GM10266 (cell line): ENCODE measurements around the gene GAS7.

Experiments used
- DNase-seq: peaks from one replicate; pipeline ENCODE4 v3.0.0; 2012; ENCODE audit errors: extremely low spot score
- TF ChIP-seq, protein P1 (sequence below): IDR thresholded peaks from 2 replicates; pipeline ENCODE4 v1.5.1; 2012; ENCODE audit warnings: mild to moderate bottlenecking, low read depth; ENCODE audit not compliant: control insufficient read depth, insufficient read depth; ENCODE audit errors: missing control alignments

GAS7 gene

GRCh38 chr17:10045871-10046658, 152.3 kb downstream of the GAS7 start:
- TF ChIP-seq, protein P1, sequence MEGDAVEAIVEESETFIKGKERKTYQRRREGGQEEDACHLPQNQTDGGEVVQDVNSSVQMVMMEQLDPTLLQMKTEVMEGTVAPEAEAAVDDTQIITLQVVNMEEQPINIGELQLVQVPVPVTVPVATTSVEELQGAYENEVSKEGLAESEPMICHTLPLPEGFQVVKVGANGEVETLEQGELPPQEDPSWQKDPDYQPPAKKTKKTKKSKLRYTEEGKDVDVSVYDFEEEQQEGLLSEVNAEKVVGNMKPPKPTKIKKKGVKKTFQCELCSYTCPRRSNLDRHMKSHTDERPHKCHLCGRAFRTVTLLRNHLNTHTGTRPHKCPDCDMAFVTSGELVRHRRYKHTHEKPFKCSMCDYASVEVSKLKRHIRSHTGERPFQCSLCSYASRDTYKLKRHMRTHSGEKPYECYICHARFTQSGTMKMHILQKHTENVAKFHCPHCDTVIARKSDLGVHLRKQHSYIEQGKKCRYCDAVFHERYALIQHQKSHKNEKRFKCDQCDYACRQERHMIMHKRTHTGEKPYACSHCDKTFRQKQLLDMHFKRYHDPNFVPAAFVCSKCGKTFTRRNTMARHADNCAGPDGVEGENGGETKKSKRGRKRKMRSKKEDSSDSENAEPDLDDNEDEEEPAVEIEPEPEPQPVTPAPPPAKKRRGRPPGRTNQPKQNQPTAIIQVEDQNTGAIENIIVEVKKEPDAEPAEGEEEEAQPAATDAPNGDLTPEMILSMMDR = no peak
- no peak for DNase-seq

- TF ChIP-seq, protein P1 = no peak
- no peak for DNase-seq
These were observed 155.7 kb downstream of the GAS7 start for GRCh38 chr17:10042589-10043244.

GRCh38 chr17:10041916-10042588, 156.4 kb downstream of the GAS7 start:
- no peak for DNase-seq
- TF ChIP-seq, protein P1 = no peak

DNA sequence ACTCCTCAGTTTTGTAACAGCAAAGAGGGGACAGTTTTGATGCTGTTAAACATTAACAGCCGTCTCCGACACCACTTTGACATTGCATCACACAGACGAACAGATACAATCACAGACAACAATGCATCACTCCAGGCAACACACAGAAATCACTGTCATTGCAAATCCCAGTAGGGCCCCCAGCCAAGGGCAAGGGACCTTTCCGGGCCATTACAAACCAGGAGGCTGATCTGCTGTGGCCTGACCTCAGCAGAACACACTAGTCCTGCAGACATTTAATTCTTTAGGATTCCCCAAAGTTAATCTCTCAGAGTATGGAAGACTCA, 157.2 kb downstream of the GAS7 start:
- TF ChIP-seq, protein P1 = no peak
- no peak for DNase-seq

DNA sequence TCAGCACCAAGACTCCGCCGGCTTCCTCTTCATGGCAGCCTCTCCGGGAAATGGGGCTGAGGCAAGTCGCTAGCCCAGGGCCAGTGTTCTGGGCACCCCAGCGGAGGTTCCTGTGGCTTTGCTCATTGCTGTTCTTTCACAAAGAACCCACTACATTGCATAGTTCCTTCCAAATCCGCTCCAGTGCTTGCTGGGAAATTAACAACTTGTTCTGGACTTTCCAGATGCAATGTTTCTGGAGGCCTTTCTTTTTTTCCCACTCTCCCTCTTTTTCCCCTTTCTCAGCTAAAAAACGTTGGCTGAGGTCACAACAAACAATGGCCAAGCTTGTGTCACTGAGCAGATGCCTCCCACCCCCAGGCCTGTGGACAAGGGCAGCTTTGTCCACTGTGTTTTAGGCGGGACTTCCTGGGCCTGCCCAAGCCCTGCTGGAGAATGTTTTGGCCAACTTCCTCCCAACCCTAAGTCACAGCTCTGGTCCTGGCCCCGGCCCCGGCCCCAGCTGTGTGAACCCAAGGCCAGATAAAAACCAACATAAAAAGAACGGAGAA, 161.8 kb downstream of the GAS7 start:
- no peak for DNase-seq
- TF ChIP-seq, protein P1 = no peak

- TF ChIP-seq, protein P1 = no peak
- DNase-seq = no peak
These were observed 162.5 kb downstream of the GAS7 start for GRCh38 chr17:10035885-10036284.
